RPMI7951 (cell line): ENCODE data around the gene CADPS2. TPM values are rescaled to one million over a fixed set of nuclear protein-coding genes. Genes with fewer than 3 reads are reported as not detected.

Experiments used
- DNase-seq: peaks from one replicate; pipeline ENCODE4 v3.0.0-alpha.2; 2012; ENCODE audit warnings: low read depth
- total RNA-seq: library from RNA; depleted of rRNA; stranded (reverse); fragments of >200 nt; shearing (Covaris generic); gene quantifications from 2 replicates; pipeline ENCODE4 v1.2.3, GENCODE V29; 2014

CADPS2 gene
- total RNA-seq, 1 experiment from 2014 or later = 1.4 TPM

GRCh38 chr7:122454776-122455507, 431.3 kb downstream of the CADPS2 start:
- DNase-seq = no peak

GRCh38 chr7:122453432-122453831, 432.8 kb downstream of the CADPS2 start:
- DNase-seq = no peak

DNA sequence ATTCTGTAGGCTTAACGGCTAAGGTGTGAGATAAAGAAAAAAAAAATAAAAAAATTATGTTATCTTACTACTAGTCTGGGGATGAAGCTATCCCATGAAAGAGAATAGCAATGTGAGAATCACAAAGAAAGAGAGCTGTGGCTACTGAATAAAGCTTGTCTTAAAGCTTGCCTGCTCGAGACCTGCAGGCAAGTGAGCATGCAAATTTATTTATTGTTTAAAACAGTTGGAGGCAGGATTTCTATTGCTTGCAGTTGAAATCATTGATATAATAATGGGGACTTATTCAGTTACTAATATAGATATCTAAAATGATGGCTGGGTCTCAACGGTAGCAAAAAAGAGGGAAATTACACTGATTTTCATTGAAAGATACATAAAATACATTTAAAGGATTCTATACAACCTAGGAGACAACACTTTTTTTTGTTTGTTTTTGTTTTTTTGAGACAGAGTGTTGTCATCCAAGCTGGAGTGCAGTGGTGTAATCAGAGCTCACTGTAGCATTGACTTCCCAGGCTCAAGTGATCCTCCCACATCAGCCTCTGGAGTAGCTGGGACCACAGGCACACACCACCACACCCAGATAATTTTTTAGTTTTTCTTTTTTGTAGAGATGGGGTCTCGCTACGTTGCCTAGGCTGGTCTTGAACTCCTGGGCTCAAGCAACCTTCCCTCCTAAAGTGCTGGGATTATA, 437.2 kb downstream of the CADPS2 start:
- no peak for DNase-seq

GRCh38 chr7:122442929-122443328, 443.3 kb downstream of the CADPS2 start:
- no peak for DNase-seq

GRCh38 chr7:122438492-122438891, 447.8 kb downstream of the CADPS2 start:
- DNase-seq = no peak

- DNase-seq = no peak
Observed at GRCh38 chr7:122438006-122438405, 448.3 kb downstream of the CADPS2 start.

- no peak for DNase-seq
Observed at GRCh38 chr7:122433765-122434164, 452.5 kb downstream of the CADPS2 start.

- DNase-seq = no peak
Observed at GRCh38 chr7:122430710-122431109, 455.6 kb downstream of the CADPS2 start.

GRCh38 chr7:122429926-122430325, 456.3 kb downstream of the CADPS2 start:
- DNase-seq = no peak

GRCh38 chr7:122425731-122426130, 460.5 kb downstream of the CADPS2 start:
- DNase-seq = no peak

GRCh38 chr7:122423591-122423990, 462.7 kb downstream of the CADPS2 start:
- DNase-seq = no peak

DNA sequence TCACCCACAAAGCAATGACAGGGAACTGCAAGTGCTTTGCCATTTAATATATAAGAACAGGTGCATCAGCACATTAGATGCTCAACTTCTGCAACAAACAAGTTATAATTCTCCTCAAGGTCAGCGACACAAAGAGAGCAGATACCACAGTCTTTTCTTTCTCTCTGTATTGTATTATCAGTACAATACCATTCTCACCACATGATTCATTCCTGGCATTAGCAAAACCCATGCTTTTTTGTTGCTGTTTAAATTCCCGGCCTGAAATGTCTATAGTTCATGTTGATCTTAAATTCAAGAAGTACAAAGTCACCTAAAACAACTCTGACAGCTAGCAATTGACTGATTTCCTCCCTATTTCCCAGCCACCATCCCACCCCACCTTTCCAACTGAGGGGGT, 469.9 kb downstream of the CADPS2 start:
- DNase-seq = no peak

DNA sequence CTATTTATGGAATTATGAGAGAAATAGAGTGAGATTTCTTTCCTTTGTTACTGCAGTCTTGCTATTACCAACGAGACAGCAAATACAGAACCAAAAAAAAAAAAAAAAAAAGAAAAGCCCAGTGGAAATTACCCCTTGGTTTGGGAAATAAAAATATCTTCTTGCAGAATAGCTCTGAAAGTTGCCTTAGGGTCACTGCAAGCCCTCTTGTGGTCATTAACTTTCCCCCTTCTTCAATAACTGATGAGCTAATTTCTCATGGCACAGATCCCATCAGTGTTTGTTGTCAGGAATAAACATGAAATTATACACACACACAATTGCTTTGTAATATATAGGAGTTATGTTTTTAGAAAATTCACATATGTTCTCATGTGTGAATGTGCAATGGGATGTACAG, 470.8 kb downstream of the CADPS2 start:
- no peak for DNase-seq

- no peak for DNase-seq
Observed at GRCh38 chr7:122413339-122413738, 472.9 kb downstream of the CADPS2 start.

DNA sequence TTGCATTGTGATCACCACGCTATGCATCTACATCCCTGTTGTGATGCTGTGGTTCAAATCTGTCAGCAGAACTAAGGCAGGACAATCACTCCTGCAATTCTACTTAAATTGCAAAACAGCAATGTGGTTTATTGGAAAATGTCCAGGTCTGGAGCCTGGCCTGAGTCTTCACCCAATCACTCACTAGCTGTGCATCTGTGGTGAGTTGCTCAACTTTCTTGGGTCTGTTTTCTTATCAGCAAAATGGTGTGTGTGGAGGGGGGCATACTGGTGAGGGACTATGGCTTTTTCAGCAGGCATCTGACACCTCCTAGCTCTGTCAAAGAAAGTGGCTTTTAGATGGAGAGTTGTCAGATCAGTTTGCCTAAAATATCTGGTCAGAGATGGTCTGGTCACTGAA, 473.4 kb downstream of the CADPS2 start:
- DNase-seq = no peak

DNA sequence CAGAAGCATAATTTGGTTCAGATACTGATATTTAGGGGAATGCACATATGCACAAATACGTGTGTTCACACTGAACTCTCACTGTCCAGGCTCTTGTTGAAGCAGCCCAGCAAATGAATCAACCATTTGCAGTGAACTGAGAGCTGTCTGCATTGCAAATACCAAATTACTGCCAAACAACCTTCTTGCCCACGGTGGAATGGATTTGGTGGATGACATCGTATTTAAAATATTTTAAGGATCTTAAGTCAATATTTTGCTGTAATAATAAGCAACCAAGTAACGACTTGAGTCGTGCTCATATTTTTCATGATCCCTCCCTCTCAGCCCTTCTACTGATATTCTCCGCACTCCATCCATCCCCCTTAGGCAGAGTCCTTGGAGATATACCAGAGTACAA, 473.8 kb downstream of the CADPS2 start:
- DNase-seq = no peak

GRCh38 chr7:122407195-122407594, 479.1 kb downstream of the CADPS2 start:
- no peak for DNase-seq

DNA sequence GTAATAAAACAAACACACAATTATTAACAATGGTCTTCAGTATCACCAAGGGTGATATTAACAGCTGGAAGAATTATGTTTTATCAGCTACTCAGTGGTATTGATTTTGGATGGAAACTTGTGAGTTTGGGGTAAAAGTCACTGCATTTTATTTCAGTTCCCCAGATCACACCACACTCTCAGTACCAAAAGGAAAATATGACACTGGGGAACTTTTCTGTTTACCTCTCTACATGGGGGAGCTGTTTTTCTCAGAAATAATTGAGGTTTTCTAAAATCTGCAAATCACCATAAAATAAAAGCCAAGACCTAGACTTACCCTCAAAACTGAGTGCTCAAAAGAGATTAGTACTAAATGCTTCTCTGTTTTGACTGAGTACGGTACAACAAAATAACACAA, 483.1 kb downstream of the CADPS2 start:
- no peak for DNase-seq

DNA sequence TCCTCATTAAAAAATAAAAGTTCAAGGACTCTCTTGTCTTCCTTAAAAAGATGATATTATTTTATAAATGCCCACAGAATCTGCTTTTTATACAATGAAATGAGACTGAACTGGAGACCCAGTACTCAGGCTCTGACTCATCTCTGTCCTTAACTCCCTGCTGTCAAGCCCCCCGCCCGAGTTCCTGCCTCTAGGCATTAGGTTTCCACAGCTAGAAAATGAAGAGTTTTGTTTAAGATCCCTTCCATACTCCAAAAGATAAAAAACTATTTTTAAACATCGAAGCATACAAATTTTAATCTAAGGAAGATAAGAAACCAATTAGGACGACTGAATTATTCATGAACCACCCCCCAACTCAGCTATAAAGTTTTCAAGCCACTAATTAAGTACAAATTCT, 484.0 kb downstream of the CADPS2 start:
- no peak for DNase-seq

DNA sequence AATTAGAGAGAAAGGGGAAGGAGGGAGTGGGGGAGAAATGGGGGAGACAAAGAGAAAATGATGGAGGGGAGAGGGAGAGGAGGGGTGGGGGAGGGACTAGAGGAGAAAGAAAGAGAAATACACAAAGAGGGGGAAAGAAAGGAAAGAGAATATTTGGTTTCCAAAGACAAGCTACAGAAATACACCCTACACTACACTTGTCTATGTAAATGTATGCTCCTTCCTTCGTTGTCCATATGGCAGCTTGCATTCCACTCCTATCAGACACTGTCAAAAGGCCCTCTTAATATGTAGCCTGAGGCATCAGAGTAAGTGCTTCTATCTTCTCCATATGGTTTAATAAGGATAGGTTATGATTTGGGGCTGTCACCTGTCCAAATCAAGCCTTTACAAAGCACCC, 488.9 kb downstream of the CADPS2 start:
- DNase-seq = no peak

- no peak for DNase-seq
Observed at GRCh38 chr7:122394512-122394911, 491.7 kb downstream of the CADPS2 start.

DNA sequence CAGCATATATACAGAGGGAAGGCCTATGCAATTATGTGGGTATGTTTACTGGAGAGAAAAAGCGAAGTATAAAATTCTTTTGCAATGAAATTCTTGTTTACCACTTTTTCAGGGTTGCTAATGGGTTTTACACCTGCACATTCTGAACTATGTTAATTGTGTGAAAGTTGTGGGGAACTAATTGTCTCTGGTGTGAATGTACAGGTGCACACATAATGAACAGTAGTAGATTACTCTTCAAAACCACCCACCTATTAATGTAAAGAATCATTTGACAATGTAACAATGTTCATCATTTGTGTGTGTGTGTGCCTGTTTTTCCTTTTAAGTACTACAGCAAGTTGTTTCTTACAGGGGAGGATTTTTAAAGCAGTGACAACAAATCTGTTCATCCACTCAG, 501.7 kb downstream of the CADPS2 start:
- no peak for DNase-seq

GRCh38 chr7:122383934-122384333, 502.3 kb downstream of the CADPS2 start:
- DNase-seq = no peak

DNA sequence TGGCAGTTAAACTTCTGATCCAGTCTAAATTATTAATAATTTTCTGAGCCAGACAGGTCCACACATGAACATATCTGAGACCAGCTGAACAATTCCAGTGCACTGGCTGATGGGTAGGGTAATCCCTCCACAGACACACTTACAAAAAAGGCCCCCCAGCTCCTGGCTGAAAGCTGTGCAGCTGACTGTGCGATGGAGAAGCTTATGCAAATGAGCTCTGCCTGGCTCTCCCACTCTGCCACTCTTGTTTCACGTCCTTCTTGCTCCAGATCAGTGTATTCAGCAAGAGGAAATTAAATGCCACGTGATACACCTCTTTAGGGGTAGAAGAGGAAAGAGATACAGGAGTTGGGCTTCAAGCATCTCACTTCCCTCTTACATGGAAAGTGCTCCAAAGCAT, 505.3 kb downstream of the CADPS2 start:
- no peak for DNase-seq
